HepG2 (cell line): ENCODE measurements around the gene CAPZA2. TPM values are rescaled to one million over a fixed set of nuclear protein-coding genes. Genes with fewer than 3 reads are reported as not detected.
A peak's percentile ranks its signal among the peaks of the same experiment; 100 is the strongest.

Experiments used
- ATAC-seq: fragments of 200-7000 bp; cut with Tn5 transposase; 3 replicates; pipeline ENCODE4 v1.9.1; 2020; ENCODE audit warnings: mild to moderate bottlenecking, moderate library complexity
- BruUV-seq: library from RNA; stranded (reverse); fragments of 400-500 nt; replicated peaks from 2 replicates; lab custom pipeline; 2021; lab: Mats Ljungman, UMichigan
- CTCF ChIA-PET: fragments of 300-600 bp; formaldehyde crosslinking; extraction: SDS; loops from one replicate; lab custom pipeline; 2021; ENCODE audit warnings: low total read pairs, inconsistent platforms, low intra/inter-chr PET ratio; lab: Yijun Ruan, JAX
- POLR2A ChIA-PET: fragments of 350-600 bp; sonication (Branson Sonifier 250); formaldehyde crosslinking; loops from one replicate; lab custom pipeline; 2020; ENCODE audit warnings: antibody characterized with exemption, inconsistent platforms; lab: Yijun Ruan, JAX
- DNase-seq: peaks from one replicate; pipeline ENCODE4 v3.0.0-alpha.2; 2015; ENCODE audit warnings: low spot score
- FAIRE-seq: peaks from 3 replicates; lab custom pipeline; 2011; peaks lifted over from hg19 to GRCh38; lab: Jason Lieb, UNC
- H2AFZ ChIP-seq: one replicate; pipeline ENCODE4 v1.6.1; 2011; ENCODE audit warnings: low read length, inconsistent platforms
- H3K27ac ChIP-seq: fragments of 300-600 bp; 3 replicates; pipeline ENCODE4 v1.8.0; 2011; ENCODE audit warnings: mixed run types, mild to moderate bottlenecking, mixed read lengths, low read length, inconsistent platforms; ENCODE audit not compliant: insufficient read depth; ENCODE audit errors: extremely low read length
- H3K27me3 ChIP-seq, 2 experiments: fragments of 200-600 bp in 1 of 2; 2 replicates in 1 of 2; 3 replicates in 1 of 2; pipeline versions ENCODE4 v1.6.0 to v1.8.0; 2011; ENCODE audit warnings: low read length in 2 of 2, mild to moderate bottlenecking in 2 of 2, moderate library complexity in 2 of 2, inconsistent platforms in 1 of 2; ENCODE audit not compliant: insufficient read depth in 2 of 2, control insufficient read depth in 1 of 2
- H3K36me3 ChIP-seq, 2 experiments: fragments of 200-600 bp in 1 of 2; replicated peaks in 1 of 2; 2 replicates in 1 of 2; 3 replicates in 1 of 2; pipeline versions ENCODE4 v1.5.1 to v1.8.0; 2011; ENCODE audit warnings: low read length in 2 of 2, inconsistent platforms in 1 of 2; ENCODE audit not compliant: insufficient read depth in 2 of 2, control insufficient read depth in 1 of 2
- H3K4me1 ChIP-seq: 2 replicates; pipeline ENCODE4 v1.5.1; 2012; ENCODE audit warnings: low read length, inconsistent platforms; ENCODE audit not compliant: insufficient read depth
- H3K4me2 ChIP-seq: 2 replicates; pipeline ENCODE4 v1.6.0; 2011; ENCODE audit warnings: low read depth, low read length, inconsistent platforms
- H3K4me3 ChIP-seq, 3 experiments: fragments of 200-600 bp in 1 of 3; sonication (generic), shearing (Covaris generic) in 1 of 3; replicated peaks in 1 of 3; 2 replicates each; pipeline ENCODE4 v1.5.1; 2011 to 2016; ENCODE audit warnings: low read length in 3 of 3, inconsistent platforms in 2 of 3, low read depth in 2 of 3, mild to moderate bottlenecking in 2 of 3, control low read depth in 1 of 3, mixed read lengths in 1 of 3; ENCODE audit not compliant: insufficient read depth in 1 of 3
- H3K79me2 ChIP-seq: one replicate; pipeline ENCODE4 v1.6.1; 2011; ENCODE audit warnings: low read length, inconsistent platforms; ENCODE audit not compliant: insufficient read depth
- H3K9ac ChIP-seq: 2 replicates; pipeline ENCODE4 v1.6.0; 2011; ENCODE audit warnings: mild to moderate bottlenecking, low read depth, low read length, inconsistent platforms; ENCODE audit not compliant: insufficient read depth
- H3K9me3 ChIP-seq: 2 replicates; pipeline ENCODE4 v1.5.1; 2012; ENCODE audit warnings: mild to moderate bottlenecking, low read length
- H4K20me1 ChIP-seq: 2 replicates; pipeline ENCODE4 v1.6.0; 2011; ENCODE audit warnings: inconsistent platforms, mild to moderate bottlenecking, low read length, moderate library complexity; ENCODE audit not compliant: insufficient read depth
- EHMT2 ChIP-seq: fragments of 200-600 bp; sonication (generic); IDR thresholded peaks from 2 replicates; pipeline ENCODE4 v1.7.0; 2017; ENCODE audit warnings: antibody characterized with exemption, low read depth, low read length, borderline replicate concordance
- HDAC2 ChIP-seq: sonication (generic); formaldehyde crosslinking; IDR thresholded peaks from 2 replicates; pipeline ENCODE4 v1.4.0; 2020; ENCODE audit warnings: missing genetic modification reagents
- HMG20A ChIP-seq: IDR thresholded peaks from 2 replicates; pipeline ENCODE4 v1.6.1; 2016; ENCODE audit warnings: borderline replicate concordance
- SAP130 ChIP-seq: IDR thresholded peaks from 2 replicates; pipeline ENCODE4 v1.6.1; 2016; ENCODE audit warnings: low read depth
- TARDBP ChIP-seq: sonication (generic); formaldehyde crosslinking; IDR thresholded peaks from 2 replicates; pipeline ENCODE4 v1.8.0; 2022; ENCODE audit warnings: mild to moderate bottlenecking, missing genetic modification reagents
- ZBTB8A ChIP-seq: sonication (generic); formaldehyde crosslinking; IDR thresholded peaks from 2 replicates; pipeline ENCODE4 v1.4.0; 2020; ENCODE audit warnings: mild to moderate bottlenecking, low read depth, missing genetic modification reagents, borderline replicate concordance
- whole genome bisulfite sequencing: methylation state at CpG from one replicate; pipeline ENCODE4 v1.1.6; 2017; ENCODE audit warnings: low lambda C conversion rate; 5-methylcytosine and 5-hydroxymethylcytosine counted together
- in situ Hi-C: cut with HindIII; loops from 2 replicates; pipeline ENCODE4 v1.10.0; 2017; ENCODE audit warnings: low pct_unique_long_range_greater_than_20kb; ENCODE audit not compliant: extremely low pct_ligation_motif_present
- intact Hi-C: fragments of 100-400 bp; cut with micrococcal nuclease; formaldehyde crosslinking; loops from one replicate; pipeline ENCODE4 v1.10.0; 2022; ENCODE audit not compliant: unreplicated experiment
- polyA plus RNA-seq, 8 experiments: library from polyadenylated mRNA; depleted of rRNA in 3 of 8; stranded (reverse) in 7 of 8; unstranded in 1 of 8; fragments of >200 nt; fragmentation: Illumina TruSeq in 4 of 8; extraction: Trizol in 4 of 8; gene quantifications; 2 replicates each; pipeline versions ENCODE4 v1.2.1 to v1.2.3, GENCODE V29; 2011 to 2016; ENCODE audit warnings: low read depth in 4 of 8, missing spikeins in 1 of 8, mixed read lengths in 1 of 8; ENCODE audit not compliant: insufficient read depth in 1 of 8
- total RNA-seq, 5 experiments: library from RNA; depleted of rRNA; stranded (reverse); fragments of >200 nt; fragmentation: Illumina TruSeq; extraction: Trizol; gene quantifications; 2 replicates each; pipeline ENCODE4 v1.2.3, GENCODE V29; 2016; ENCODE audit warnings: low read depth in 1 of 5
- TF ChIP-seq, protein P1 (sequence below): sonication (generic); formaldehyde crosslinking; IDR thresholded peaks from 2 replicates; pipeline ENCODE4 v1.8.0; 2023; ENCODE audit warnings: mild to moderate bottlenecking, missing genetic modification reagents
- TF ChIP-seq, protein P2 (sequence below): sonication (generic); formaldehyde crosslinking; IDR thresholded peaks from 2 replicates; pipeline ENCODE4 v1.4.0; 2020; ENCODE audit warnings: missing genetic modification reagents, borderline replicate concordance
- TF ChIP-seq, protein P3 (sequence below): IDR thresholded peaks from 2 replicates; pipeline ENCODE4 v1.6.1; 2016; ENCODE audit warnings: missing genetic modification reagents, missing compliant biosample characterization
- TF ChIP-seq, protein P4 (sequence below): sonication (generic); formaldehyde crosslinking; IDR thresholded peaks from 2 replicates; pipeline ENCODE4 v1.5.0; 2020; ENCODE audit warnings: mild to moderate bottlenecking, missing genetic modification reagents
- TF ChIP-seq, protein P5 (sequence below): sonication (generic); formaldehyde crosslinking; IDR thresholded peaks from 2 replicates; pipeline ENCODE4 v1.4.0; 2020; ENCODE audit warnings: mild to moderate bottlenecking, missing genetic modification reagents

CAPZA2 gene
- total and polyA plus RNA-seq, 2 of the 13 experiments (the other 11 are each of a cell fraction or from before 2014, with no cell fraction given), result 38.4 to 199 TPM

DNA sequence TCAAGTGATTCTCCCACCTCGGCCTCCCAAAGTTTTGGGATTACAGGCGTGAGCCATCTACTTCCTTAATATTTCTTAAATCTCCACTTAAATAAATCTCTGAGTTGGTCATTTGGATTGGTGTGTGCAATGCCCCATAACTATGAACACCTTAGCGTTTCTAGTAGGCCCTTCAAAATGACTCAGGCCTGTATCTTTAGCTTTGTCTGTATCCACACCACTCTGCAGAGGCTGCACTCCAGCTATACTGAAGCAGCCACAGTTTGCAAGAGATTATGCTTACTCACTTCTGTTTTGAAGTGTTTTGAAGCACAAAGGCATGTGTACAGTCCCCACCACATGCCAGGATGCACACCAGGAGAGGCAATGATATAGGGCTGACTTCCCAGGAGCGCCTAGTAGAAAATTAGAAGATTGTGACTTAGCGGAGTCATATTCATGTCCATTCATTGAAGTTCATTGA is 88.5 kb downstream of the CAPZA2 start (continued):
- TF ChIP-seq, protein P1, sequence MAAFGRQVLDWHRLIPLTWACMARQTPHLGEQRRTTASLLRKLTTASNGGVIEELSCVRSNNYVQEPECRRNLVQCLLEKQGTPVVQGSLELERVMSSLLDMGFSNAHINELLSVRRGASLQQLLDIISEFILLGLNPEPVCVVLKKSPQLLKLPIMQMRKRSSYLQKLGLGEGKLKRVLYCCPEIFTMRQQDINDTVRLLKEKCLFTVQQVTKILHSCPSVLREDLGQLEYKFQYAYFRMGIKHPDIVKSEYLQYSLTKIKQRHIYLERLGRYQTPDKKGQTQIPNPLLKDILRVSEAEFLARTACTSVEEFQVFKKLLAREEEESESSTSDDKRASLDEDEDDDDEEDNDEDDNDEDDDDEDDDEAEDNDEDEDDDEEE (CRISPR knock-in tag), result 0 out of 2 replicates have a peak, but pooled peaks have one; percentile 41
- no peak for TF ChIP-seq EHMT2

DNA sequence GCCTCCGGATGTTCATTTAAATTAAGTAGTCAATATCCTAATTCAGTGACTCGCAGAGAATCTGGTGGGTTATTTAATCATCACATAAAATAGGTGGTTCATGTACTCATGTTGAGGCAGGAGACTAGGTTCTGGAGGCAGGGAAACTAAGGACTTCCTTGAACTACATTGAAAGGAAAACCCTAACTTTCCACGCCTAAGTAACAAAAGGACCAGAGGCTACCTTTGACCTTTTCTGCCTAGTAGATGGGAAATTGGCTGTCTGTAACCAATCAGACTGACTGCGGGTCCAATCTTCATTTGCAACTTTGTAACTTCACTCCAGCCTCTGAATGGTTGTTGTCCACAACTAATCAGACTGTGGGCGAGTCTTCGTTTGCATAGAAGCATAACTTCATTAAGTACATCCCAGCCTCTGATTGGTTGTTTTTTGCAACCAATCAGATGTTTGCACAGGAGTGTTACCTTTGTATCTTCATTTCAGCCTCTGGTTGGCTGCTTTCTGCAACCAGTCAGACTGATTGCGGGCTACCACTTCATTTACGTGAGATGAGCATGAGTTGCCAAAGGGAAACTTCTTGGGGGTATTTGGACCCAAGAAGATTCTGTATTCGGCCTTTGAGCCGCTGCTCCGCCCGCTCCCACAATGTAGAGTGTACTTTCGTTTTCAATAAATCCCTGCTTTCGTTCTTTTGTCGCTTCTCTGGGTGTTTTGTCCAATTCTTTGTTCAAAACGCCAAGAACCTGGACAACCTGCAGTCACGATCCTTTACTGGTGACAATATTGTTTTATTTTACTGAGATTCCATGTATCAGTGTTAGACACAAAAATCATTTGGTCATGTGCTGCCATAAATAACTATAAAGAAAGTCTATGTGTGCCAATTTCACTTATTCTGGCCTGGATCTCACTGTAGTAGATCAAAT is 89.2 kb downstream of the CAPZA2 start:
- H2AFZ ChIP-seq, result peak overlapping the region; percentile 74
- peak overlapping the region; percentile 42 for H3K9ac ChIP-seq
- peak; percentile 69 for DNase-seq
- H3K4me3 ChIP-seq, result peak overlapping the region; percentile 77 to 90 (median 88)
- CTCF ChIA-PET, result no interaction called here
- 6% methylated on average over 17 of the region's 17 CpGs for WGBS
- in situ Hi-C loops, result no loop called here
- H3K36me3 ChIP-seq, result no peaks in the 10 kb centered on the region
- H4K20me1 ChIP-seq, result no peaks in the 10 kb centered on the region
- H3K4me2 ChIP-seq, result peak overlapping the region; percentile 100
- intact Hi-C loops, result loop anchor here (2.0 kb wide), 1 partner anchor 21 kb away; no protein-coding TSS in a partner anchor
- peaks cover 25% of the 10 kb centered on the region for H3K79me2 ChIP-seq
- H3K9me3 ChIP-seq, result no peaks in the 10 kb centered on the region
- FAIRE-seq, result peak; percentile 81
- POLR2A ChIA-PET, result interaction anchor here (0.7 kb wide), 1 partner anchor 11 kb away, joined by 3 read pairs; no protein-coding TSS in a partner anchor
- peaks cover 32% of the 10 kb centered on the region for H3K4me1 ChIP-seq
- peak; percentile 39 for ATAC-seq
- H3K27ac ChIP-seq, result peak overlapping the region; percentile 59
- no peaks in the 10 kb centered on the region; a peak in 1 of 5 replicates for H3K27me3 ChIP-seq
- no TSS peak for BruUV-seq
- TF ChIP-seq, protein P2, sequence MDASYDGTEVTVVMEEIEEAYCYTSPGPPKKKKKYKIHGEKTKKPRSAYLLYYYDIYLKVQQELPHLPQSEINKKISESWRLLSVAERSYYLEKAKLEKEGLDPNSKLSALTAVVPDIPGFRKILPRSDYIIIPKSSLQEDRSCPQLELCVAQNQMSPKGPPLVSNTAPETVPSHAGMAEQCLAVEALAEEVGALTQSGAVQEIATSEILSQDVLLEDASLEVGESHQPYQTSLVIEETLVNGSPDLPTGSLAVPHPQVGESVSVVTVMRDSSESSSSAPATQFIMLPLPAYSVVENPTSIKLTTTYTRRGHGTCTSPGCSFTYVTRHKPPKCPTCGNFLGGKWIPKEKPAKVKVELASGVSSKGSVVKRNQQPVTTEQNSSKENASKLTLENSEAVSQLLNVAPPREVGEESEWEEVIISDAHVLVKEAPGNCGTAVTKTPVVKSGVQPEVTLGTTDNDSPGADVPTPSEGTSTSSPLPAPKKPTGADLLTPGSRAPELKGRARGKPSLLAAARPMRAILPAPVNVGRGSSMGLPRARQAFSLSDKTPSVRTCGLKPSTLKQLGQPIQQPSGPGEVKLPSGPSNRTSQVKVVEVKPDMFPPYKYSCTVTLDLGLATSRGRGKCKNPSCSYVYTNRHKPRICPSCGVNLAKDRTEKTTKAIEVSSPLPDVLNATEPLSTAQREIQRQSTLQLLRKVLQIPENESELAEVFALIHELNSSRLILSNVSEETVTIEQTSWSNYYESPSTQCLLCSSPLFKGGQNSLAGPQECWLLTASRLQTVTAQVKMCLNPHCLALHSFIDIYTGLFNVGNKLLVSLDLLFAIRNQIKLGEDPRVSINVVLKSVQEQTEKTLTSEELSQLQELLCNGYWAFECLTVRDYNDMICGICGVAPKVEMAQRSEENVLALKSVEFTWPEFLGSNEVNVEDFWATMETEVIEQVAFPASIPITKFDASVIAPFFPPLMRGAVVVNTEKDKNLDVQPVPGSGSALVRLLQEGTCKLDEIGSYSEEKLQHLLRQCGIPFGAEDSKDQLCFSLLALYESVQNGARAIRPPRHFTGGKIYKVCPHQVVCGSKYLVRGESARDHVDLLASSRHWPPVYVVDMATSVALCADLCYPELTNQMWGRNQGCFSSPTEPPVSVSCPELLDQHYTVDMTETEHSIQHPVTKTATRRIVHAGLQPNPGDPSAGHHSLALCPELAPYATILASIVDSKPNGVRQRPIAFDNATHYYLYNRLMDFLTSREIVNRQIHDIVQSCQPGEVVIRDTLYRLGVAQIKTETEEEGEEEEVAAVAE (CRISPR knock-in tag), result peak; percentile 97
- no peak for TF ChIP-seq HMG20A (CRISPR knock-in tag)
- peak; percentile 24; the same call in 1 of the 2 replicates for TF ChIP-seq SAP130 (CRISPR knock-in tag)
- TF ChIP-seq, protein P3, sequence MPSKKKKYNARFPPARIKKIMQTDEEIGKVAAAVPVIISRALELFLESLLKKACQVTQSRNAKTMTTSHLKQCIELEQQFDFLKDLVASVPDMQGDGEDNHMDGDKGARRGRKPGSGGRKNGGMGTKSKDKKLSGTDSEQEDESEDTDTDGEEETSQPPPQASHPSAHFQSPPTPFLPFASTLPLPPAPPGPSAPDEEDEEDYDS (CRISPR knock-in tag), result peak; percentile 67
- TF ChIP-seq TARDBP (CRISPR knock-in tag), result no peak
- TF ChIP-seq ZBTB8A (CRISPR knock-in tag), result 0 out of 2 replicates have a peak, but pooled peaks have one; percentile 78
- TF ChIP-seq, protein P4, sequence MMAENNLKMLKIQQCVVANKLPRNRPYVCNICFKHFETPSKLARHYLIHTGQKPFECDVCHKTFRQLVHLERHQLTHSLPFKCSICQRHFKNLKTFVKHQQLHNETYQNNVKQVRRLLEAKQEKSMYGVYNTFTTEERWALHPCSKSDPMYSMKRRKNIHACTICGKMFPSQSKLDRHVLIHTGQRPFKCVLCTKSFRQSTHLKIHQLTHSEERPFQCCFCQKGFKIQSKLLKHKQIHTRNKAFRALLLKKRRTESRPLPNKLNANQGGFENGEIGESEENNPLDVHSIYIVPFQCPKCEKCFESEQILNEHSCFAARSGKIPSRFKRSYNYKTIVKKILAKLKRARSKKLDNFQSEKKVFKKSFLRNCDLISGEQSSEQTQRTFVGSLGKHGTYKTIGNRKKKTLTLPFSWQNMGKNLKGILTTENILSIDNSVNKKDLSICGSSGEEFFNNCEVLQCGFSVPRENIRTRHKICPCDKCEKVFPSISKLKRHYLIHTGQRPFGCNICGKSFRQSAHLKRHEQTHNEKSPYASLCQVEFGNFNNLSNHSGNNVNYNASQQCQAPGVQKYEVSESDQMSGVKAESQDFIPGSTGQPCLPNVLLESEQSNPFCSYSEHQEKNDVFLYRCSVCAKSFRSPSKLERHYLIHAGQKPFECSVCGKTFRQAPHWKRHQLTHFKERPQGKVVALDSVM (CRISPR knock-in tag), result no peak
- TF ChIP-seq, protein P5, sequence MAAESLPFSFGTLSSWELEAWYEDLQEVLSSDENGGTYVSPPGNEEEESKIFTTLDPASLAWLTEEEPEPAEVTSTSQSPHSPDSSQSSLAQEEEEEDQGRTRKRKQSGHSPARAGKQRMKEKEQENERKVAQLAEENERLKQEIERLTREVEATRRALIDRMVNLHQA (CRISPR knock-in tag), result no peak
- no peak for TF ChIP-seq HDAC2
